ENCODE measurements around the gene GPATCH8. TPM values are rescaled to one million over a fixed set of nuclear protein-coding genes. Genes with fewer than 3 reads are reported as not detected.

GPATCH8 gene
- total and polyA plus RNA-seq, 2 donors (not counting 3 experiments of a cell fraction or from before 2014, with no cell fraction given), result 14.6 to 35.3 TPM

DNA sequence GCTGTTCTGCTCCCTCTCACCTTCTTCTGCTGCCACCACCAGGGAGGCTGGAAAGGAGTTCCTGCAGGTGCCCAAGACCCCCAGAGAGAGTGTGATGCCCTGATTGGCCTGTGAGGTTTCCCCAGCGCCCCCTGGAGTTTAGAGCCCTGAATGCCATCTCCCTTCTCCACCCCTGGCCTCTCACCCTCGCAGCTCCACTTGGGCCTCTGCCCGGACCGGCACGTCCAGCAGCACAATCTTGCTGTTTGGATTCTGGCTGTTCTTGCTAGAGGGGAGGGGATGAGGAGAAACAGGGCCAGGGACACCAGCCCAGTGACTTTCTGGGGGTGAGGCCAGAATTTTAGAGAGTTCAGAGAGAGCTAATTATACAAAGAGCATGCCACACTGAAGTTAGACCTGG is 127.1 kb downstream of the GPATCH8 start:
- intact Hi-C loops (cut with micrococcal nuclease), result no loop called here

More for the DNA sequence above, 127.1 kb downstream of the GPATCH8 start:
- DNase-seq (ENCODE audit: low read depth, low spot score) (peak; percentile 24), FAIRE-seq (no peak)
- TF ChIP-seq POLR2AphosphoS5 (IDR thresholded peaks at IDR 0.05; ENCODE audit: insufficient read depth, low read depth, low read length) (no peak), MYC (IDR thresholded peaks at IDR 0.05; ENCODE audit: low read depth, low read length) (no peak), EZH2 (IDR thresholded peaks at IDR 0.05; ENCODE audit: borderline replicate concordance, low read depth, low read length, severe bottlenecking) (no peak), POLR2A (IDR thresholded peaks at IDR 0.05; ENCODE audit: low read depth, low read length) (no peak), CTCF (IDR thresholded peaks at IDR 0.05; ENCODE audit: extremely low read depth in 1 of 2, insufficient read depth in 1 of 2, low read depth in 1 of 2, low read length in 2 of 2) (peak; percentile 53 to 66), GATA2 (IDR thresholded peaks at IDR 0.05; ENCODE audit: insufficient read depth, insufficient read length, low read depth, low read length) (no peak), JUN (IDR thresholded peaks at IDR 0.05; ENCODE audit: borderline replicate concordance, insufficient read depth, insufficient read length, low read depth) (no peak), FOS (IDR thresholded peaks at IDR 0.05; ENCODE audit: borderline replicate concordance, insufficient read depth, low read length) (no peak), MAX (IDR thresholded peaks at IDR 0.05; ENCODE audit: insufficient read depth, insufficient read length) (no peak)
- no peak overlapping the region for H3K9ac ChIP-seq (replicated peaks; ENCODE audit: extremely low read depth, insufficient read depth, low read length)
- no peaks in the 10 kb centered on the region for H3K9me3 ChIP-seq (replicated peaks; ENCODE audit: control insufficient read depth, insufficient read depth, low read length)
- CTCF ChIA-PET, result interaction anchor here (0.9 to 2.9 kb wide), 9 partner anchors 9 to 147 kb away, joined by 3 to 16 read pairs (median 4); partner anchors contain the start of gene FAM171A2
- no peaks in the 10 kb centered on the region for H3K27me3 ChIP-seq (ENCODE audit: control insufficient read depth in 2 of 2, insufficient read depth in 2 of 2, low read length in 2 of 2)
- H3K4me3 ChIP-seq (replicated peaks in 1 of 3; ENCODE audit: insufficient read depth in 1 of 3, low read depth in 1 of 3, low read length in 3 of 3), result no peak overlapping the region
- no peaks in the 10 kb centered on the region for H4K20me1 ChIP-seq (replicated peaks; ENCODE audit: control insufficient read depth, extremely low read depth, insufficient read depth, low read length)
- no TSS peak for BruUV-seq (replicated peaks)
- no peaks in the 10 kb centered on the region for H3K79me2 ChIP-seq (ENCODE audit: control insufficient read depth, insufficient read depth, low read length)
- no peaks in the 10 kb centered on the region for H3K36me3 ChIP-seq (ENCODE audit: control insufficient read depth in 2 of 2, extremely low read depth in 1 of 2, insufficient read depth in 2 of 2, low read length in 2 of 2)
- H3K4me2 ChIP-seq (ENCODE audit: insufficient read depth, low read length), result no peak overlapping the region
- H2AFZ ChIP-seq (ENCODE audit: low read depth, low read length), result no peak overlapping the region
- POLR2A ChIA-PET, result no interaction called here
- H3K9me1 ChIP-seq (replicated peaks; ENCODE audit: control insufficient read depth, extremely low read depth, insufficient read depth, low read length), result no peaks in the 10 kb centered on the region
- no peaks in the 10 kb centered on the region for H3K4me1 ChIP-seq (ENCODE audit: control insufficient read depth, extremely low read depth, insufficient read depth, low read length)
- H3K27ac ChIP-seq (ENCODE audit: insufficient read depth, low read depth, low read length), result no peak overlapping the region
- dilution Hi-C loops (cut with MboI; ENCODE audit: extremely low pct_ligation_motif_present, low sequenced_read_pairs), result no loop called here

All from endothelial cell of umbilical vein (primary cell).